ENCODE data around the gene RAB28. TPM values are rescaled to one million over a fixed set of nuclear protein-coding genes. Genes with fewer than 3 reads are reported as not detected.

Gene RAB28
- polyA plus RNA-seq, 1 of the 3 experiments (the other 2 are of a cell fraction): 10.5 TPM

DNA sequence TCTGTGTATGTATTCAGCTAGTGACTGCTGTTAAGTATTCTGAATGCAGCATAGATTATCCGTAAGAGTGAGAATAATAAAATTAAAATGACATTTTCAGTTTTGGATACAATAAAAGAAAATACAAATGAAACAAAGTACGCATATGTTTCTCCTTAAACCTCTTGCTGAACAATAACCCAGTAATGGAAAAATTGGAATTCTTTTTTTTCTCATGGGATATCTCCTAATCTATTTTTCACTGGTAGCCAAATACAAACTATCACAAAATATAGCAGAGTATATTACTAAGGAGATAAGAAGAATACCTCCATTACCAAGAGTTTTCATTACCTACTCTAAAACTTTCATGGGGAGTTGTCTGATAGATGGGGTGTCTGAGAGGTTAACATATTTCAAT lies 6.0 kb downstream of the RAB28 start (continued):
- TF ChIP-seq, protein P1, sequence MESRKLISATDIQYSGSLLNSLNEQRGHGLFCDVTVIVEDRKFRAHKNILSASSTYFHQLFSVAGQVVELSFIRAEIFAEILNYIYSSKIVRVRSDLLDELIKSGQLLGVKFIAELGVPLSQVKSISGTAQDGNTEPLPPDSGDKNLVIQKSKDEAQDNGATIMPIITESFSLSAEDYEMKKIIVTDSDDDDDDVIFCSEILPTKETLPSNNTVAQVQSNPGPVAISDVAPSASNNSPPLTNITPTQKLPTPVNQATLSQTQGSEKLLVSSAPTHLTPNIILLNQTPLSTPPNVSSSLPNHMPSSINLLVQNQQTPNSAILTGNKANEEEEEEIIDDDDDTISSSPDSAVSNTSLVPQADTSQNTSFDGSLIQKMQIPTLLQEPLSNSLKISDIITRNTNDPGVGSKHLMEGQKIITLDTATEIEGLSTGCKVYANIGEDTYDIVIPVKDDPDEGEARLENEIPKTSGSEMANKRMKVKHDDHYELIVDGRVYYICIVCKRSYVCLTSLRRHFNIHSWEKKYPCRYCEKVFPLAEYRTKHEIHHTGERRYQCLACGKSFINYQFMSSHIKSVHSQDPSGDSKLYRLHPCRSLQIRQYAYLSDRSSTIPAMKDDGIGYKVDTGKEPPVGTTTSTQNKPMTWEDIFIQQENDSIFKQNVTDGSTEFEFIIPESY (IDR thresholded peaks at IDR 0.05; ENCODE audit: borderline replicate concordance, low read depth): no peak
- TF ChIP-seq CHD2 (IDR thresholded peaks at IDR 0.05; ENCODE audit: low read length, partially characterized antibody) (no peak), ELF1 (IDR thresholded peaks at IDR 0.05) (no peak), SMC3 (IDR thresholded peaks at IDR 0.05; ENCODE audit: low read depth, low read length) (no peak), EZH2phosphoT487 (IDR thresholded peaks at IDR 0.05; ENCODE audit: borderline replicate concordance, low read depth) (no peak), FOXJ3 (CRISPR knock-in tag; IDR thresholded peaks at IDR 0.05) (no peak), NRF1 (IDR thresholded peaks at IDR 0.05; ENCODE audit: low read depth, low read length) (no peak), RCOR1 (IDR thresholded peaks at IDR 0.05; ENCODE audit: low read length) (no peak), RFX5 (IDR thresholded peaks at IDR 0.05; ENCODE audit: low read length) (no peak), GATA2 (CRISPR knock-in tag; IDR thresholded peaks at IDR 0.05) (no peak)
- TF ChIP-seq, protein P2, sequence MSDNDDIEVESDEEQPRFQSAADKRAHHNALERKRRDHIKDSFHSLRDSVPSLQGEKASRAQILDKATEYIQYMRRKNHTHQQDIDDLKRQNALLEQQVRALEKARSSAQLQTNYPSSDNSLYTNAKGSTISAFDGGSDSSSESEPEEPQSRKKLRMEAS (IDR thresholded peaks at IDR 0.05; ENCODE audit: low read depth): no peak

DNA sequence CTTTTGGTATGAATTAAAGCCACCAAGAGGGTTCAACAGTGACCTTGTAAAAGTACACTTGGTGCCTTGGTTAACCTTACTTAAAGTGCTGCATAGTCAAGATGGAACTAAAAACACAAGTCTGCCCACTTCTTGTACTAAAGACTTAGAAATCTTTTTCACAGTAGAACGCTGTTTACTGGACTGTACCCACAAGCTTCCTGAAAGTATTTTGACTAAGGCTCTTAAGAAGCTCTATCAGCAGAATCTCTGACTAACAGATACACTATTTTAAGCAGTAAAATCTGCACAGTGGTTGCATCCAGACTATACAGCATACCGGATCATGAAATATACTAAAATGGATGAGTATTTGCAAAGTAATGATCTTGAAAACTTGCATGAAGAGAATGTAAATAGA lies 7.2 kb downstream of the RAB28 start:
- Histone ChIP-seq H3K27me3 (ENCODE audit: insufficient read depth) (no peaks in the 10 kb centered on the region), H3K36me3 (replicated peaks in 1 of 2; ENCODE audit: control insufficient read depth in 1 of 2, insufficient read depth in 2 of 2, low read length in 1 of 2) (peaks cover 21 to 32% of the 10 kb centered on the region in 2 experiments), H3K4me1 (ENCODE audit: control insufficient read depth in 1 of 2, insufficient read depth in 2 of 2, low read depth in 1 of 2, low read length in 1 of 2) (peaks cover 0 to 14% of the 10 kb centered on the region in 2 experiments; a peak in 2 of 4 replicates), H3K79me2 (ENCODE audit: insufficient read depth) (peaks cover 36% of the 10 kb centered on the region), H3K4me3 (ENCODE audit: low read depth in 2 of 2, low read length in 1 of 2) (no peak overlapping the region; a peak in 1 of 4 replicates), H4K20me1 (ENCODE audit: insufficient read depth) (peaks cover 2% of the 10 kb centered on the region; the same call in 1 of the 2 replicates), H3K9me3 (no peaks in the 10 kb centered on the region), H3F3A (replicated peaks; ENCODE audit: insufficient read depth) (peaks cover 21% of the 10 kb centered on the region), H3K9ac (no peak overlapping the region), H3K27ac (ENCODE audit: low read depth in 2 of 2, low read length in 1 of 2) (peak overlapping the region in 1 of 2 experiments; percentile 68; a peak in 3 of 4 replicates), H2AFZ (ENCODE audit: low read depth) (no peak overlapping the region), H3K4me2 (peak overlapping the region; percentile 49; the same call in 1 of the 2 replicates), H3K9me2 (no peaks in the 10 kb centered on the region)
- POLR2A ChIA-PET: no interaction called here
- CTCF ChIA-PET: no interaction called here
- TF ChIP-seq, protein P3, sequence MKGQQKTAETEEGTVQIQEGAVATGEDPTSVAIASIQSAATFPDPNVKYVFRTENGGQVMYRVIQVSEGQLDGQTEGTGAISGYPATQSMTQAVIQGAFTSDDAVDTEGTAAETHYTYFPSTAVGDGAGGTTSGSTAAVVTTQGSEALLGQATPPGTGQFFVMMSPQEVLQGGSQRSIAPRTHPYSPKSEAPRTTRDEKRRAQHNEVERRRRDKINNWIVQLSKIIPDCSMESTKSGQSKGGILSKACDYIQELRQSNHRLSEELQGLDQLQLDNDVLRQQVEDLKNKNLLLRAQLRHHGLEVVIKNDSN (IDR thresholded peaks at IDR 0.05; ENCODE audit: borderline replicate concordance, low read depth): no peak
- TF ChIP-seq SMC3 (IDR thresholded peaks at IDR 0.05; ENCODE audit: low read depth, low read length) (no peak), POLR2AphosphoS5 (IDR thresholded peaks at IDR 0.05; ENCODE audit: low read depth, low read length) (peak; percentile 30; the same call in 1 of the 2 replicates), TCF12 (IDR thresholded peaks at IDR 0.05) (peak; percentile 70), FOSL2 (IDR thresholded peaks at IDR 0.05; ENCODE audit: borderline replicate concordance, low read depth) (peak; percentile 57; the same call in 1 of the 2 replicates), RXRA (IDR thresholded peaks at IDR 0.05; ENCODE audit: borderline replicate concordance, low read depth) (no peak), EP300 (IDR thresholded peaks at IDR 0.05; ENCODE audit: borderline replicate concordance in 1 of 2, low read depth in 1 of 2, low read length in 1 of 2) (no peak; a peak in 1 of 4 replicates), FOXJ3 (CRISPR knock-in tag; IDR thresholded peaks at IDR 0.05) (no peak), JUND (IDR thresholded peaks at IDR 0.05) (peak; percentile 59), RAD21 (IDR thresholded peaks at IDR 0.05; ENCODE audit: low read length) (no peak)
- TF ChIP-seq, protein P4, sequence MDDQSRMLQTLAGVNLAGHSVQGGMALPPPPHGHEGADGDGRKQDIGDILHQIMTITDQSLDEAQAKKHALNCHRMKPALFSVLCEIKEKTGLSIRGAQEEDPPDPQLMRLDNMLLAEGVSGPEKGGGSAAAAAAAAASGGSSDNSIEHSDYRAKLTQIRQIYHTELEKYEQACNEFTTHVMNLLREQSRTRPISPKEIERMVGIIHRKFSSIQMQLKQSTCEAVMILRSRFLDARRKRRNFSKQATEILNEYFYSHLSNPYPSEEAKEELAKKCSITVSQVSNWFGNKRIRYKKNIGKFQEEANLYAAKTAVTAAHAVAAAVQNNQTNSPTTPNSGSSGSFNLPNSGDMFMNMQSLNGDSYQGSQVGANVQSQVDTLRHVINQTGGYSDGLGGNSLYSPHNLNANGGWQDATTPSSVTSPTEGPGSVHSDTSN (IDR thresholded peaks at IDR 0.05): 0 out of 2 replicates have a peak, but pooled peaks have one; percentile 16
- TF ChIP-seq, protein P5, sequence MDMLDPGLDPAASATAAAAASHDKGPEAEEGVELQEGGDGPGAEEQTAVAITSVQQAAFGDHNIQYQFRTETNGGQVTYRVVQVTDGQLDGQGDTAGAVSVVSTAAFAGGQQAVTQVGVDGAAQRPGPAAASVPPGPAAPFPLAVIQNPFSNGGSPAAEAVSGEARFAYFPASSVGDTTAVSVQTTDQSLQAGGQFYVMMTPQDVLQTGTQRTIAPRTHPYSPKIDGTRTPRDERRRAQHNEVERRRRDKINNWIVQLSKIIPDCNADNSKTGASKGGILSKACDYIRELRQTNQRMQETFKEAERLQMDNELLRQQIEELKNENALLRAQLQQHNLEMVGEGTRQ (IDR thresholded peaks at IDR 0.05; ENCODE audit: borderline replicate concordance, low read depth, low read length): no peak
- DNase-seq: no peak
- 12% methylated on average over 2 of the region's 2 CpGs for WGBS (ENCODE audit: low lambda C conversion rate)

Measured in SK-N-SH (cell line).